K562 (cell line): ENCODE data around the gene NHLH1. TPM values are rescaled to one million over a fixed set of nuclear protein-coding genes. Genes with fewer than 3 reads are reported as not detected.

Experiments used
- HCFC1 ChIP-seq: IDR thresholded peaks from 2 replicates; pipeline ENCODE4 v1.6.1; 2012; ENCODE audit warnings: low read depth, low read length, improper control_type of control experiment
- RBM34 ChIP-seq: fragments of 200-400 bp; formaldehyde crosslinking; IDR thresholded peaks from 2 replicates; pipeline ENCODE4 v1.6.1; 2018; ENCODE audit warnings: low read length, borderline replicate concordance; ENCODE audit not compliant: insufficient read depth
- ZKSCAN1 ChIP-seq: fragments of 150-350 bp; IDR thresholded peaks from 2 replicates; pipeline ENCODE4 v1.6.1; 2016; ENCODE audit warnings: low read depth, low read length
- ZNF134 ChIP-seq: fragments of 250-450 bp; sonication (Bioruptor Pico); conservative IDR thresholded peaks from 2 replicates; pipeline ENCODE4 v1.4.0; 2020
- polyA plus RNA-seq, 8 experiments: library from polyadenylated mRNA; depleted of rRNA in 4 of 8; stranded (reverse) in 5 of 8; unstranded in 3 of 8; fragments of >200 nt; fragmentation: Nextera tagmentation in 2 of 8; fragmentation: Illumina TruSeq in 1 of 8; extraction: Ambion mirVana in 2 of 8; extraction: Trizol in 1 of 8; gene quantifications; 2 replicates each; pipeline versions ENCODE4 v1.2.1 to v1.2.3, GENCODE V29; 2011 to 2014; ENCODE audit warnings: inconsistent platforms in 1 of 8, missing spikeins in 1 of 8
- total RNA-seq, 7 experiments: library from RNA; depleted of rRNA in 6 of 7; stranded (reverse); fragments of >200 nt in 6 of 7; fragmentation: Illumina TruSeq in 2 of 7; extraction: Trizol in 2 of 7; gene quantifications; 2 replicates each; pipeline versions ENCODE4 v1.2.1 to v1.2.3, GENCODE V29; 2011 to 2021; ENCODE audit warnings: low replicate concordance in 1 of 7
- TF ChIP-seq, protein P1 (sequence below): fragments of 250-450 bp; sonication (Bioruptor Pico); IDR thresholded peaks from 2 replicates; pipeline ENCODE4 v1.5.0; 2021; ENCODE audit warnings: mild to moderate bottlenecking, moderate library complexity
- TF ChIP-seq, protein P2 (sequence below): fragments of 200-400 bp; formaldehyde crosslinking; IDR thresholded peaks from 2 replicates; pipeline ENCODE4 v1.6.1; 2017; ENCODE audit warnings: mild to moderate bottlenecking, low read depth, low read length, moderate library complexity
- TF ChIP-seq, protein P3 (sequence below): fragments of 450-650 bp; formaldehyde crosslinking; IDR thresholded peaks from 2 replicates; pipeline ENCODE4 v1.4.0; 2020; ENCODE audit warnings: mild to moderate bottlenecking, moderate library complexity
- TF ChIP-seq, protein P4 (sequence below): sonication (generic); formaldehyde crosslinking; IDR thresholded peaks from 2 replicates; pipeline ENCODE4 v1.5.0; 2020; ENCODE audit warnings: missing genetic modification reagents
- TF ChIP-seq, protein P5 (sequence below): fragments of 450-650 bp; formaldehyde crosslinking; IDR thresholded peaks from 2 replicates; pipeline ENCODE4 v1.4.0; 2020; ENCODE audit warnings: mild to moderate bottlenecking

The NHLH1 gene
- total and polyA plus RNA-seq, 9 of the 15 experiments (the other 6 are each of a cell fraction or from before 2014, with no cell fraction given): 0.09 to 1.3 (median 0.35) TPM; not detected in 1

DNA sequence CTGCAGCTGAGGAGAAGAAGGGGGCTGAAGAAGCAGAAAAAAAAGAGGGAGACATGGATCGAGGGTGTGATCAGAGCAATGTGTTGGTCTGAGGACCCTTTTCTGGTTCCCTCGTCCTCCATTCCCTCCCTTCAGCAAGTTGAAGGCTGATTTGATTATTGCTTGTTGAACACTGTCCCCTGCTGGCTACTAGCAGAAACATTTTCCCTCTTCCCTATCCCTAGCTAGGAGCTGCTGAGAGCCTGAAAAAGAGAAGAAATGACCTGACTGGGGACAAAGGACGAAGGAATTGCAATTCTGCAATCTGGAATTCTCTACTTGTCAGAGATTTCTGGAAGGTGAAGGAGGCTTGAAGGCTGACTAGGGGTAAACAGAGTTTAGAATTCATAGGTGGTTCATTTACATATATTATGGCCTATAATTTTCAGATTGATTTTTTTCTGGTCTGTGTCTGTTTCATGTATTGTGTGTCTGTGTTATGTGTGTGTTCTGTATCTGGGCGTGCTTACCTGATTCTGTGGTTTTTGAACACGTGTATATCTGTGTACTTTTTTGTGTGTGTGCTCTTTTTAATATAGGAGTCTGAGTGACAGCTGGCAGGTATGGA lies 9.8 kb downstream of the NHLH1 start (continued):
- TF ChIP-seq, protein P1, sequence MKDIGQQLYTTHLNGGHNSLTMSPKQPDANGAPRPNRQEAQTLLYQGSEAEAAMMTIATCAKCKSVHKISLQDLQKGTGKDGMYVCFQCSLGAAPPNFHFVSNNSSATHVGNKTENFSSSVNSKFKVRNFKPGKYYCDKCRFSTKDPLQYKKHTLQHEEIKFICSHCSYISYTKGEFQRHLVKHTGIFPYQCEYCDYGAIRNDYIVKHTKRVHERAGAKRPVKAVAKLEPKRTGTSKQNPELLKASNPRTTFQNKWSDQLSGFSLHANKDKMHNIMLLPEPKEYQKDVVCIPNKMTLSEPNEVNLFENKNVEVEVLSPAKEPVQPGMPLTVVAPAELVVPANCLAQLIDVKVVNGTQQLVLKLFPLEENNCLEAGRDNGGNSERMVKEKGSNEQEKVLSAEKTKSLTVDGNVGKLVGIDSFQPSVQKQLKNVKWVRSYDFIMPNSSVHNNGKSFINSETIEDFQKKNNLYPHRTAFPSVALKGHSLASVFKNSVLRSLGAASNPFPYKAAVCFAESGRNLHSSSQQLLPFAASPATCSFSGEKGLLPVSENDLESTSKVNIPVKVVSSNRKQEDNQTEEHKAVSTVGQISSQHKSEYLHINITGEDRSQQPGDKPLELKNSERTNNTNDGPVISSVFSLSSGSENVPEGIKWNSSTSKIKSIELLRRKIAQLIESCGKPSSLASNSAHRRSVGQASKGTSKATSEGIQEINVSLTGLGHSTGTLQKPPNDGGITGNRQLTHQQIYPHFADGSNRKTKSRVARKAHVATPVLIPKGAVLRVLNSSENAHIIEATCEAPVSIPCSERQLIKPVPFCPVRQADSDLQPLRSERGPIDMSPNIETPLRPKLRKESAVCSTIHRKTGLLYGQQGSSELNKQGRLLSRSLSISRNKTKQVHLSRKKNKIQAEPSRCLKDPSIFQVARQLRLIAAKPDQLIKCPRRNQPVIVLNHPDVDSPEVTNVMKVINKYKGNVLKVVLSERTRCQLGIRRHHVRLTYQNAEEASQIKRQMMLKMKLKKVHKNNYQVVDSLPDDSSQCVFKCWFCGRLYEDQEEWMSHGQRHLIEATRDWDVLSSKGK (CRISPR knock-in tag): no peak
- TF ChIP-seq, protein P2, sequence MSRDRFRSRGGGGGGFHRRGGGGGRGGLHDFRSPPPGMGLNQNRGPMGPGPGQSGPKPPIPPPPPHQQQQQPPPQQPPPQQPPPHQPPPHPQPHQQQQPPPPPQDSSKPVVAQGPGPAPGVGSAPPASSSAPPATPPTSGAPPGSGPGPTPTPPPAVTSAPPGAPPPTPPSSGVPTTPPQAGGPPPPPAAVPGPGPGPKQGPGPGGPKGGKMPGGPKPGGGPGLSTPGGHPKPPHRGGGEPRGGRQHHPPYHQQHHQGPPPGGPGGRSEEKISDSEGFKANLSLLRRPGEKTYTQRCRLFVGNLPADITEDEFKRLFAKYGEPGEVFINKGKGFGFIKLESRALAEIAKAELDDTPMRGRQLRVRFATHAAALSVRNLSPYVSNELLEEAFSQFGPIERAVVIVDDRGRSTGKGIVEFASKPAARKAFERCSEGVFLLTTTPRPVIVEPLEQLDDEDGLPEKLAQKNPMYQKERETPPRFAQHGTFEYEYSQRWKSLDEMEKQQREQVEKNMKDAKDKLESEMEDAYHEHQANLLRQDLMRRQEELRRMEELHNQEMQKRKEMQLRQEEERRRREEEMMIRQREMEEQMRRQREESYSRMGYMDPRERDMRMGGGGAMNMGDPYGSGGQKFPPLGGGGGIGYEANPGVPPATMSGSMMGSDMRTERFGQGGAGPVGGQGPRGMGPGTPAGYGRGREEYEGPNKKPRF: no peak
- no peak for TF ChIP-seq ZKSCAN1
- no peak for TF ChIP-seq RBM34
- TF ChIP-seq, protein P3, sequence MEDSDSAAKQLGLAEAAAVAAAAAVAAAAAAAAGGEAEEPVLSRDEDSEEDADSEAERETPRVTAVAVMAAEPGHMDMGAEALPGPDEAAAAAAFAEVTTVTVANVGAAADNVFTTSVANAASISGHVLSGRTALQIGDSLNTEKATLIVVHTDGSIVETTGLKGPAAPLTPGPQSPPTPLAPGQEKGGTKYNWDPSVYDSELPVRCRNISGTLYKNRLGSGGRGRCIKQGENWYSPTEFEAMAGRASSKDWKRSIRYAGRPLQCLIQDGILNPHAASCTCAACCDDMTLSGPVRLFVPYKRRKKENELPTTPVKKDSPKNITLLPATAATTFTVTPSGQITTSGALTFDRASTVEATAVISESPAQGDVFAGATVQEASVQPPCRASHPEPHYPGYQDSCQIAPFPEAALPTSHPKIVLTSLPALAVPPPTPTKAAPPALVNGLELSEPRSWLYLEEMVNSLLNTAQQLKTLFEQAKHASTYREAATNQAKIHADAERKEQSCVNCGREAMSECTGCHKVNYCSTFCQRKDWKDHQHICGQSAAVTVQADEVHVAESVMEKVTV (CRISPR knock-in tag): peak; percentile 96
- TF ChIP-seq, protein P4, sequence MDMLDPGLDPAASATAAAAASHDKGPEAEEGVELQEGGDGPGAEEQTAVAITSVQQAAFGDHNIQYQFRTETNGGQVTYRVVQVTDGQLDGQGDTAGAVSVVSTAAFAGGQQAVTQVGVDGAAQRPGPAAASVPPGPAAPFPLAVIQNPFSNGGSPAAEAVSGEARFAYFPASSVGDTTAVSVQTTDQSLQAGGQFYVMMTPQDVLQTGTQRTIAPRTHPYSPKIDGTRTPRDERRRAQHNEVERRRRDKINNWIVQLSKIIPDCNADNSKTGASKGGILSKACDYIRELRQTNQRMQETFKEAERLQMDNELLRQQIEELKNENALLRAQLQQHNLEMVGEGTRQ (CRISPR knock-in tag): no peak
- TF ChIP-seq ZNF134 (CRISPR knock-in tag): peak; percentile 47; the same call in 1 of the 2 replicates
- TF ChIP-seq, protein P5, sequence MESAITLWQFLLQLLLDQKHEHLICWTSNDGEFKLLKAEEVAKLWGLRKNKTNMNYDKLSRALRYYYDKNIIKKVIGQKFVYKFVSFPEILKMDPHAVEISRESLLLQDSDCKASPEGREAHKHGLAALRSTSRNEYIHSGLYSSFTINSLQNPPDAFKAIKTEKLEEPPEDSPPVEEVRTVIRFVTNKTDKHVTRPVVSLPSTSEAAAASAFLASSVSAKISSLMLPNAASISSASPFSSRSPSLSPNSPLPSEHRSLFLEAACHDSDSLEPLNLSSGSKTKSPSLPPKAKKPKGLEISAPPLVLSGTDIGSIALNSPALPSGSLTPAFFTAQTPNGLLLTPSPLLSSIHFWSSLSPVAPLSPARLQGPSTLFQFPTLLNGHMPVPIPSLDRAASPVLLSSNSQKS: no peak
- 0 out of 2 replicates have a peak, but pooled peaks have one; percentile 11 for TF ChIP-seq HCFC1
